ENCODE measurements around the gene SLC4A5.
"Not testable (repeated sequence)": the region's sequence is repeated elsewhere in the genome, so short reads cannot be mapped to it uniquely, and the experiment has no call there.

Gene SLC4A5

GRCh38 chr2:74228772-74229171 lies 114.4 kb downstream of the SLC4A5 start:
- no peak for DNase-seq (ENCODE audit: low read depth)

DNA sequence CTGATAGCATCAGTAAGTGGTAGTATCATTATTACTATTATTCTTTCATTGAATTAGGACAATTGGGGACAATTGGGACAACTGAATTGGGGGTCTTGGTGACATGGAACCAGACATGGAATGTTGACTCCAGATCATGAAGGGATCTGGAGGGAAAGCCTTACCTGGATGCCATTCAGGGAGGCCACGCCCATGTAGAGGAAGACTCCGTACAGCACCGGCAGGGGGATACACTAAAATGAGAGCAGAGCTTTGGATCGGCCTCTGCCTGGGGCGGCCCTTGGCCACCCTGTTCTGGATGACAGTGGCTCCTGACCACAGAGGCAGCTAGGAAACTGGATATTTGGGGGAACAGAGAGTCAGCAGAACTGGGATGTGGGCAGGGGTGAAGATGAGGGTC lies 115.6 kb downstream of the SLC4A5 start:
- DNase-seq (ENCODE audit: low read depth) = no peak

- DNase-seq (ENCODE audit: low read depth) = no peak
Observed at GRCh38 chr2:74226648-74227213, 116.5 kb downstream of the SLC4A5 start.

- DNase-seq (ENCODE audit: low read depth) = no peak
Observed at GRCh38 chr2:74225698-74226459, 117.3 kb downstream of the SLC4A5 start.

- DNase-seq (ENCODE audit: low read depth) = no peak
Observed at GRCh38 chr2:74223941-74224770, 119.1 kb downstream of the SLC4A5 start.

DNA sequence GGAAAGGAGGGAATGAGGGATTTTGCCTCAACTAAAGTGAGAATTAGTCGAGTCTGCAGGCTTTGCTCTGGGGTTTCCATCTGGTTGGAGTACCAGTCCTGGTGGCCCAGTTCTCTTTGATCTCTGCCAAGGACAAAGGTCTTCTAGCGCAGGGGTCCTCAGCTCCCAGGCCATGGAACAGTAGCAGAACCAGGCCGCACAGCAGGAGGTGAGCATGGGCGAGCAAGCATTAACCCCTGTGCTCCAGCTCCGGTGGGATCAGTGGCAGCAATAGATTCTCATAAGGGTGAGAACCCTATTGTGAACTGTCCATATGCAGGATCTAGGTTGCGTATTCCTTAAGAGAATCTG lies 120.9 kb downstream of the SLC4A5 start:
- no peak for DNase-seq (ENCODE audit: low read depth)

DNA sequence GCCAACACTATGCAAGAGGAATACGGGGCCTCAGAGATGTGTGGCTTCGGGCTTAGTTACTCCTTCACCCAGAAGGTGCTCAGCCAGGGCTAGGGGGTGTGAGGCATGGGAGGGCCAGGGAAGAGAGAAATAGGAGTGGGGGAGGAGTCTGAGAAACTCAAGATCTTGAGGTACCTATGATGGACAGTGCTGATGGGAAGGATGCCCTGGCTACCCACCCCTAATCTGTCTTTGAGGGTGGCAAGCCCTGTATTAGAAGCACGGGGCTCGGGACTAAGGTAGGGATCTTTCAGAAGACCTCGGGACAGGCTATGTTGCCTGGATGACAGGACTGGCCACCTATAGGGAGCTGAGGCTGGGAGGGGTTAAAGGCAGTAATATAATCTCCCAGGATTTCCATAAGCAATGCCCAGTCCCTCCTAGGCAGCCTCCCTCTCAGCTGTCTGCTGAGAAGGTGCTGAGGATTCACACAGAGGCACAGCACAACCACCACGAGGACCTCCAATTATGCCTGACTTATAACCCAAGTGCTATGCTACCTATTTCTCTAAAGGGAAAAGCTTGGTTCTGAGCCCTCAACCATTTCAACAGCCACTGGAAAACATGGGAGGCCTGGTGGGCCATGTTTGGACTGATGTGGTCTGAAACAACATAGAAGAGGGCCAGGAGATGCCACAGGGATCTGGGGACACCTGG lies 121.5 kb downstream of the SLC4A5 start:
- DNase-seq (ENCODE audit: low read depth) = no peak

DNA sequence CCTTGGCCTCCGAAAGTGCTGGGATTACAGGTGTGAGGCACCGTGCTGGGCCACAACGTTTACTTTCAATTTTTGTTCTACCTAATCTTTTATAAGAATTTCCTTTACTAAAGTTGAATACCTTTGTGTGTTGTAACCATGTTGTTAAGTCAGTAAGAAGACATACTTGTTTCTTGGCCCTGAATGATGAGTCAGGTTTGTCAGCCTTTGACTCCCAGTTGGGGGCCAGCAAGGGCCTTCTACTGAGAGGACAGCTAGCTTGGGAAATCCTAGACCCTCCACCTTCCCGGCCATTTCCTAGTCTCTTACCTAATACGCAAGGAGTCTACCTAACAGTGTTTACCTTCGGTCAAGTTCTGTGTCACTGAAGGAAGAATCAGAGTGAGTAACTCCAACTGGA lies 122.1 kb downstream of the SLC4A5 start:
- DNase-seq (ENCODE audit: low read depth) = no peak

DNA sequence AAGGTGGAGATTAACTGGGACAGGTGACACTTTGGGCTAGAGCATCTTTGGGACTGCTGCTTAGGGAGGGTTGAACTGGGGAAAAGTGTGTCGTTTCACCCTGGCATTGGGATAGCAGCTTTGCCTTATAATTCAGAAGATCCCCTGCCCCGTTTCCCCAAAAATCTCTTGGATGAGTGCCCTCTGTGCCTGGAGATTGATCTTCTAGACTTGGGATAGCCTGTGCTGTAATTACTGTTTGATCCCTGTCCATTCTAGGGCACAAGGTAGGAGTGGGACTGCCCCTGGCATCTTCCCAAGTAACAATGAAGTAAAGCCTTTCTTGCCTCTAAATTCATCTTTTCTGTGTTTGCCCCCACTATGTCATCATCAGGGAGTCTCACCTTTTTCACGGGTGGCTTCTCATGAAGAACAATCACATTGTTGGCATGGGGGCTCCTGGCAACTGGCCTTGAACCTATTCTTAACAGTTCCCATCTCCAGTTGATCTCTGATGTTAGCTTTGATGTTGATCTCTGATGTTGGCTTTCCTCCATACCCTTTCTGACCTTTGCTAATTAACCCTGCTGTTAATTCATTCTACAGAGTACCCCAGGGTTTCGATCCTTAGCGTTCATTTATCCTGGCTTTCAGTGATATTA lies 123.2 kb downstream of the SLC4A5 start:
- no peak for DNase-seq (ENCODE audit: low read depth)

DNA sequence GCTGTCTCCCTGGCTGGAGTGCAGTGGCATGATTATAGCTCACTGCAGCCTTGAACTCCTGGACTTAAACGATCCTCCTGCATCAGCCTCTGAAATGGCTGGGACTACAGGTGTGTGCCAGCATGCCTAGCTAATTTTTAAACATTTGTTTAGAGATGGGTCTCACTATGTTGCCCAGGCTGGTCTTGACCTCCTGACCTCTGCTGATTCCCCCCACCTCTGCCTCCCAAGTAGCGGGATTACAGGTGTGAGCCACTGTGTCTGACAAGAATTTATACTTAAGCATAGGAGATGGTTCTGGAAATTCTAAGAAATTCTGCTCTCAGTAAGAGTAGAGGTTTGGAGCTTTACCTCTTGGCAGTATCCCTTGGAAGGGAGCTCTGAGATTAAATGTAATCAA lies 126.6 kb downstream of the SLC4A5 start:
- DNase-seq (ENCODE audit: low read depth) = no peak

DNA sequence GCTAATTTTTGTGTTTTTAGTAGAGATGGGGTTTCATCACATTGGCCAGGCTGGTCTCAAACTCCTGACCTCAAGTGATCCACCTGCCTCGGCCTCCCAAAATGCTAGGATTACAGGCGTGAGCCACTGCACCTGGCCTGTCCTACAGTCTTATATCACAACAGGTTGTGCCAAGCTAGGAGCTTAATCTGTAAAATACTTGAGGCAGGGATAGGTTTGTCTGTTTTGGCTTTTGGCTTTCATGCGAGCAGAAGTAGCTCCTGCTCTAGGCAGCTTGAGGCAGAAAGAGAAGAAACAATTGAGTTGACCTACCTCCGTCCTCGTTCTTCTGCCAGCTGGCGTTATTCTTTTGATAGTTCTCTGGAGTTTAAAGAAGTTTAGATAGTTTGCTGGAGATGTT lies 127.4 kb downstream of the SLC4A5 start:
- DNase-seq (ENCODE audit: low read depth) = not testable (repeated sequence)

DNA sequence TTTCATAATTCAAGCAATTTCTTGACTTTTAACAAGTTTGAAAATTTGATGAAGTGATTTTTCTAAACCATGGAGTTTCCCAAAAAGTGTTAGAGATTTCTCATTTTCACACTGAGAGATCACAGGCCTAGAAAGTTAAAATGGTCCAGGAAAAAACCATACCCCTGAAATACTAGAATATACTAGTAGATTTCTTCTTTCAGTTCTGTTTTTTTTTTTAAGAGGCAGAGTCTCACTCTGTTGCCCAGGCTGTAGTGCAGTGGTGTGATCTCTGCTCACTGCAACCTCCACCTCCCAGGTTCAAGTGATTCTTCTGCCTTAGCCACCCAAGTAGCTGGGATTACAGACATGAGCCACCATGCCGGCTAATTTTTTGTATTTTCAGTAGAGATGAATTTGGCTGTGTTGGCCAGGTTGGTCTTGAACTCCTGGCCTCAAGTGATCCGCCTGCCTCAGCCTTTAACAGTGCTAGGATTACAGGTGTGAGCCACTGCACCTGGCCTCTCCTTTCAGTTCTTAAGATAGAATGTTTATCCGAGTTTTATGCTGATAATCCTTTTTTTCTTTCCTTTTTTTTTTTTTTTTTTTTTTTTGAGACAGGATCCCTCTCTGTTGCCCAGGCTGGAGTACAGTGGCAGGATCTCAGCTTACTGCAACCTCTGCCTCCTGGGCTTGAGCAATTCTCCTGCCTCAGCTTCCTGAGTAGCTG lies 130.4 kb downstream of the SLC4A5 start:
- no peak for DNase-seq (ENCODE audit: low read depth)

GRCh38 chr2:74206180-74206688 lies 137.0 kb downstream of the SLC4A5 start:
- no peak for DNase-seq (ENCODE audit: low read depth)

DNA sequence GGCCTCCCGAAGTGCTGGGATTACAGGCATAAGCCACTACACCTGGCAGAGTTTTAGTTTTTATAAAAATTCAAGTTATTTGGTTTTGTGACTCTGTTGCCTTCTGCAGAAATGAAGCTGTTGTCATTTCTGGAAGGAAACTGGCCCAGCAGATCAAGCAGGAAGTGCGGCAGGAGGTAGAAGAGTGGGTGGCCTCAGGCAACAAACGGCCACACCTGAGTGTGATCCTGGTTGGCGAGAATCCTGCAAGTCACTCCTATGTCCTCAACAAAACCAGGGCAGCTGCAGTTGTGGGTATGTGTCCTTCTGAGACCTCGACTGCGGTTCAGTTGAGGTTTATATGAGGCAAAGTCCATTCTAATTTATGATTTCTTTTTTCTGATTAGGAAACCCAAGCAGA lies 137.6 kb downstream of the SLC4A5 start:
- DNase-seq (ENCODE audit: low read depth) = no peak

GRCh38 chr2:74205113-74205512 lies 138.1 kb downstream of the SLC4A5 start:
- DNase-seq (ENCODE audit: low read depth) = no peak

DNA sequence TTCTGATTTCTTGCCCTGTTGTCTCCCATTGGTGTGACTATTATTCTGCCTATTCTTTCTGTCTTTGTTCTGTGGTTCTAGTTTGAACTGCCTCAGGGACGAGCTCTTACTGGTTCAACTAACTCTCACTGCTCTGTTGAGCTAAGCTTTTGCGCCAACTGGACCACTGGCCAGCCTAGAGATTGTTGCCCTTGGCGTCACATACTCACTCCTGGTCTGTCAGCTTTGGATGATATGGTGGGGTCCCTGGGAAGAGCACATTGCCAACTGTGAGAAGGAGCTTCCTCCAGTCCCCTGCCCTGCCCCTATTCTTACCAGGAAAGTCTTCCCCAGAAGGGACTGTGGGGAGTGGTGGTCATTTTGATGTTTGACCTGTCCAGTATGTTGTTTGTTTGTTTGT lies 138.8 kb downstream of the SLC4A5 start:
- DNase-seq (ENCODE audit: low read depth) = no peak

DNA sequence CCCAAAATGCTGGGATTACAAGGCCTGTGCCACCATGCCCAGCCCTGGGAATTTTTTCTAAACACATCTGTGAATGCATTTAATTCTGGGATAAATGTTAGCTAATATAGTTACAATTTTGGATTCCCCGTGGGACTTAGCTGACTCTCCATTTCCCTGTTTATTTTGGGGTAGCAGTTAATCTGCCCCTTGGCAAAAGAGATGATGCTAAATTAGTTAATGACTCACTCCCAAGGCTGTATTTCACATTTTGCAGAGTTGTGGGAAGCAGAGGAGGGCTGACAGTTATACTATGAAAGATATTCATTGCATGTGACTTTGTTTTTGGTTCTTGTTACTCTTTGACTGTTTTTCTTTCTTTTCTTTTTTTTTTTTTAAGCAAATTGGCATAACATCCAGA lies 141.6 kb downstream of the SLC4A5 start:
- no peak for DNase-seq (ENCODE audit: low read depth)

GRCh38 chr2:74201196-74201595 lies 142.0 kb downstream of the SLC4A5 start:
- no peak for DNase-seq (ENCODE audit: low read depth)

GRCh38 chr2:74199871-74200305 lies 143.3 kb downstream of the SLC4A5 start:
- DNase-seq (ENCODE audit: low read depth) = no peak

- DNase-seq (ENCODE audit: low read depth) = no peak
Observed at GRCh38 chr2:74199275-74199701, 143.9 kb downstream of the SLC4A5 start.

All from activated T-cell treated with anti-CD3 and anti-CD28 coated beads for 24 hours (primary cell).